Urothelium cell line (cell line): ENCODE data around the gene OSBPL8.
"Not testable (repeated sequence)": the region's sequence is repeated elsewhere in the genome, so short reads cannot be mapped to it uniquely, and the experiment has no call there.

Experiments used
- DNase-seq: peaks from one replicate; pipeline ENCODE4 v3.0.0; 2011; ENCODE audit warnings: low spot score, mixed read lengths
- FAIRE-seq: peaks from 2 replicates; lab custom pipeline; 2011; peaks lifted over from hg19 to GRCh38; lab: Jason Lieb, UNC

The OSBPL8 gene

DNA sequence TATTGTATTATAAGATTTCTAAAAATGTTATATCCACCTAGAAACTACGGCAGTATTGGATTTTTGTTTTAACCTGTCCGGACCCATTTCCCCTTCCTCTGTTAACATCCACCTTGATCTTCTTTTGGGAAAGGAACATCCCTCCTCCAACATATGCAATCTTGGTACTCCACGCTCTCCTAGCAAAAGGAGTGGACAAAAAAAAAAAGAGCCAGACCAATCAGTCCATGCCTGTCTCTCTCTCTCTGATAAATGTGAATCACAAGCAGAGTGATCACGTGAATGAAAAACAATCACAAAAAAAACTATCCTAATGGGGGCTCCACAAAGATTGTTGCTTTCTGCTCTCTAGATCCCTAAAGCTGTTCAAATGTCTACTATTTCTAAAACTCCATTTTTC is 27.1 kb downstream of the OSBPL8 start:
- FAIRE-seq (no peak), DNase-seq (no peak)

DNA sequence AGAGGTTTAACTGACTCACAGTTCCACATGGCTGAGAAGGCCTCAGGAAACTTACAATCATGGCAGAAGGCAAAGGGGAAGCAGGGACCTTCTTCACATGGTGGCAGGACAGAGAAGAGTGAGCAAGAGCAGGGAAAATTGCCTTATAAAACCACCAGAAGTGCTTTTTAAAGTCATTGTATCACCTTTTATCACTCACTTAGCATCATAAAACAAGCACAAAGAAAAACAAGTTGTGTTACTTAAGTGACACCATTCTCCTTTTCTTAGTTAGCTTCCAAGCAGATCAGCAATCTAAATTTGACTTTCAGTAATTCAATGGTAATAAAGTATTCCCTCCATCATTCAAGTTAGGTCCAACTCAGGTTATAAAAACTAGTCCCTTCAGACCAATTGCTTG is 28.5 kb downstream of the OSBPL8 start:
- FAIRE-seq (no peak), DNase-seq (no peak)

DNA sequence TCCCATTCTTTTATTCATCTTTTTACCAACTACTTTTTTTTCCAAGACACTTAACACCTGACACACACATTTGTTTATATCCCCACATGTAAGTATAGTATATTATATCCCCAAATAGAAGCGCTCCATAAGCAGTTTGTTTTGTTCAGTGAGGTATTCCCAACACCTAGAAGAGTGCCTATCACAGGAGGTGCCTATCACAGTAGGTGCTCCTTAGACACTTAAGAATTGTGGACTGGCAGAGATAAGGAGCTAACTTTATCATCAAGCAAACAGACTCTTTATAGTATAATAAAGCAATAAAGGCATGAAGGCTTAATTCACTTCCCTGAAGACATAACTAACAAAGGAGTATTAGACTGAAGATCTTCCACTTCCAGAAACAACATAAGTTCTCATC is 29.1 kb downstream of the OSBPL8 start:
- no peak for FAIRE-seq
- no peak for DNase-seq

GRCh38 chr12:76529226-76529918 is 30.2 kb downstream of the OSBPL8 start:
- no peak for FAIRE-seq
- DNase-seq = no peak

DNA sequence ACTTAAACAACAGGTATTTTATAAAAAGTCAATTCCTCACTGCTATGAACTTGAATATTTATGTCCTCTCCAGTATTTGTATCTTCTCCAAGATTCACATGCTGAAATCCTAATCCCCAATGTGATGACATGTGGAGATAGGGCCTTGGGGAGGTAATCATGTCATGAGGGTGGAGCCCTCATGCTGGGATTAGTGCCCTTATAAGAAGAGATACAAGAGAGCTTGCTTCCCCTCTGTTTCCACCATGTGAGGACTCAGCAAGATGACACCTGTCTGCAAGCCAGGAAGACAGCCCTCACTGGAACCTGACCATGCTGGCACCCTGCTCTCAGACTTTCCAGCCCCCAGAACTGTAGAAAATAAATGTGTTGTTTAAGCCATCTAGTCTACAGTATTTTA is 36.2 kb downstream of the OSBPL8 start:
- FAIRE-seq (no peak), DNase-seq (no peak)

DNA sequence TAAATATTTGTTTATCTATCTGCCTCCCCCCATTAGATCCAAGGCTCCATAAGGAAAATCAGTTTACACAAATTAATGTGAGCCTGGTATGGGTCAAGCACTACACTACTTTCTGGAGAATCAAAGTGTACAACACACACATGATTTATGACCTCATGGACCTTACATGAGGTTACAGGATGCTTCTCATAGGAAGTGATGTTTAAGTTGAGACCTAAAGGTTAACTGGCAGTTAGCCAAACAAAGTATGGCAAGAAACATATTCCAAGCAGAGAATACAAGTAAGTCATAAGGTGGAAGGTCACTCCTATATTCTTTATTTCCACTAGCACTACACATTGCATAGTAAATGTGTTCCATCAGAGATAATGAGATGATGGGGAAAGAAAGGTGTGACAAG is 39.2 kb downstream of the OSBPL8 start:
- FAIRE-seq (no peak), DNase-seq (no peak)

- DNase-seq = peak; percentile 5
- FAIRE-seq = no peak
Observed at GRCh38 chr12:76519538-76519937, 40.0 kb downstream of the OSBPL8 start.

- DNase-seq (no peak), FAIRE-seq (no peak)
Observed at GRCh38 chr12:76518699-76519098, 40.9 kb downstream of the OSBPL8 start.

DNA sequence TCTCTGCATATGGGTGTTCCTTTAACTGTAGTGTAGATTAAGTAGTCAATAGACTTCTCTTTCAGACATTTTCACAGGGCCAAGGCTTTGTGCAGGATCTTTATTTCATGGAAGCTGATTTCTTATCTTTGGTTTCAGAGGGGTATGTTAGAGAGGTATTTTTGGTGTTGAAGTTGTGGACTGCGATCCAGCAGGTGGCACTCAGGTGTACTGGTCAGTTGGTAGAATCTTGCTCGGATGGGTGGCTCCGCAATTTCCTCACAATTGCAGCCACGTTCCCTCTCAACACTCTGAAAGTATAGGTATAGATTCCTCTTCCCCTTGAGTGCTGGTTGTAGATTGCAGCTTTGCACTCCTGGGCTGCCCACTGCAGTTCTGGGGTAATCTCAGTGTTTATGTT is 44.3 kb downstream of the OSBPL8 start:
- FAIRE-seq (no peak), DNase-seq (no peak)

DNA sequence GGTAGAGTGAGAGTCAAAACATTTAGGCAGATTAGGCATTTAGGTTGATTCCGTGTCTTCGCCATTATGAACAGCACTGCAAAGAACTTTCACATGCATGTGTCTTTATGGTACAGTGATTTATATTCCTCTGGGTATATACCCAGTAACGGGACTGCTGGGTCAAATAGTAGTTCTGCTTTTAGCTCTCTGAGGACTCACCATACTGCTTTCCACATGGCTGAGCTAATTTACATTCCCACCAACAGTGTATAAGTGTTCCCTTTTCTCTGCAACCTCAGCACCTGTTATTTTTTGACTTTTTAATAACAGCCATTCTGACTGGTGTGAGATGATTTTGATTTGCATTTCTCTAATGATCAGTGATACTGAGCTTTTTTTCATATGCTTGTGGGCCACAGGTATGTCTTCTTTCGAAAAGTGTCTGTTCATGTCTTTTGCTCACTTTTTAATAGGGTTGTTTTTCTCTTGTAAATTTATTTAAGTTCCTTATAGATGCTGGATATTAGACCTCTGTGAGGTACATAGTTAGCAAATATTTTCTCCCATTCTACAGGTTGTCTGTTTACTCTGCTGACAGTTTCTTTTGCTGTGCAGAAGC is 48.4 kb downstream of the OSBPL8 start:
- DNase-seq, FAIRE-seq: not testable (repeated sequence)

DNA sequence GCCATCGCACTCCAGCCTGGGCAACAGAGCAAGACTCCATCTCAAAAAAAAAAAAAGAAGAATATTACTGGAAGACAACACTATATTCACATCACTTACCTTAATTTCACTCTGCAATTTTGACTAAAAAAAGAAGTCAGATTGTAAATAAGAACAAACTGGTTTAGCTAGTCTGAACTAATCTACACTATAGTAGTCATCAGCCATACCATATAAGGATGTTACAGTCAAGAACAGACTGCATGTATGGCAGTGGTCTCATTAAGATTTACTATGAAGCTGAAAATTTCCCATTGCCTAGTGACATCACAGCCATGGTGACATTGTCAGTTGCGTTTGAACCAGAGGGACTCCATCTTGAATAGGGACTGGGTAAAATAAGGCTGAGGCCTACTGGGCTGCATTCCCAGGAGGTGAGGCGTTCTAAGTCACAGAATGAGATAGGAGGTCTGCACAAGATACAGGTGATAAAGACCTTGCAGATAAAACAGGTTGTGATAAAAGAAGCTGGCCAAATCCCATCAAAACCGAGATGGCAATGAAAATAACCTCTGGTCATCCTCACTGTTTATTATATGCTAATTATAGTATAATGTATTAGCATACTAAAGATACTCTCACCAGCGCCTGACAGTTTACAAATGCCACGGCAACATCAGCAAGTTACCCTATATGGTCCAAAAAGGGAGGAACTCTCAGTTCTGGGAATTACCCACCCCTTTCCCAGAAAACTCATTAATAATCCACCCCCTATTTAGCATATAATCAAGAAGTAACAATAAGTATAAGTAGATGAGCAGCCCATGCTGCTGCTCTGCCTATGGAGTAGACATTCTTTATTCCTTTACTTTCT is 51.2 kb downstream of the OSBPL8 start:
- DNase-seq (no peak), FAIRE-seq (no peak)

DNA sequence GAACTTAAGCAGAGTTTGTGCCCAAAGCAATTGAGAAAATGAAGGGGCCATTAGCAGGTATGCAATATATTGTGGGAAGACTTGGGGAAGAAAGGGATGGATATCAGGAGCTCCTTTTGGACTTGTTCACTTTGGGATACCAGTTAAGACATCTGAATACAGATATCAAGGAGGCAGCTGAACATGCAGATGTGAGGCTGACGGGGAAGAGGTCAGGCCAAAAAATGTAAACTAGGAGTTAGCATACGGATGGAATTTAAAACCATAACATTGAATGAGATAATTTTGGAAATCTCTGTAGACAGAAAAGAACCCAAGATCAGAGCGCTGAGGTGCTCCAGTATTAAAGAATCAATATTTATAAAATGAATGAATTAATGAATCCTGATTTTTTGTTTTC is 53.4 kb downstream of the OSBPL8 start:
- DNase-seq (no peak), FAIRE-seq (no peak)

DNA sequence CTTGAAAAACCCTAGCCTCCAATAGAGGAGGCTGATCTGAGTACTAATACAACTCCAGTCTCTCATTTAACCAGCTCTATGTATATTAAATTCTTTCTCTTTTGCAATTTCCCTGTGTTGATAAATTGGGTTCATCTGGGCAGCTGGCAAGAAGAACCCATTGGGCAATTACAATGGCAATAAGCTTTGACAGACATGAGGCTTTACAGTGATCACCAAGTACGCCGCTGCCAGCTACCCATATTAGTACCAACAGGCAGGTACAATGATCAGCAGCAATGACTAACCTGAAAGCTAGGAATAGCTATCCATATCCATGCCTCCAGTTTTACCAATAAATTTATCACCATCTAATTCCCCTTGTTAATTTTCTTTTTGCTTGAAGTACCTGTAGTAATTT is 54.5 kb downstream of the OSBPL8 start:
- FAIRE-seq (no peak), DNase-seq (no peak)

DNA sequence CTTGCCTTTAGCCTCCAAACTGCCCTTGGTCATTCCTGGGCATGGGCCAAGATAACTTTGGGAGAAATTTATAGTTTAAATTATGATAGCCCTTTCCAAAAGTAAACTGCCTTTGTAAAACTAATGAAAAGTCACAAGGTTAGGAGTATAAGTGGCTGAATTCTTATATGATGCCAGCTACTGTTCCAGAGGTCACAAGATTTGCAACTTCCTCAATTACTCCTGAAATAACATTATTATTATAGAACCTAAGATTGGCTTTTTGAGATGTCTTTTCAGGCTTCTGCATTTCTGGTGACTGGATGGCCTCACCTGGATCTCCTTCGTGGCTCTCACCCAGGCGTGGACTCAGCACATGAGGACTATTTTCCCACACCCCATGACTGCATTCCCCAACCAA is 55.0 kb downstream of the OSBPL8 start:
- DNase-seq (no peak), FAIRE-seq (no peak)

DNA sequence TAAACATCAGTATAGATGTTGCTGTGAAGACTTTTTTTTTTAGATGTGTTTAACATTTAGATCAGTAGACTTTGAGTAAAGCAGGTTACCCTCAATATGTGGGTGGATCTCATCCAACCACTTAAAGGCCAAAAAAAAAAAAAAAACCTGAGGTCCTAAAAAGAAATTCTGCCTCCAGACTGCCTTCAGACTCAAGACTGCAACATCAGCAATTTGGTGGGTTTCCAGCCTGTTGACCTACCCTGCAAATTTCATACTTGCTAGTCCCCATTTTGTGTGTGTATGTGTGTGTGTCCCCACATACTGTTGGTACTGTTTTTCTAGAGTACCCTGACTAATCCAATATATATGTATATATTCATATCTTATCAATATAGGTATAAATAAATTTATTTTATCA is 55.6 kb downstream of the OSBPL8 start:
- DNase-seq (no peak), FAIRE-seq (no peak)

DNA sequence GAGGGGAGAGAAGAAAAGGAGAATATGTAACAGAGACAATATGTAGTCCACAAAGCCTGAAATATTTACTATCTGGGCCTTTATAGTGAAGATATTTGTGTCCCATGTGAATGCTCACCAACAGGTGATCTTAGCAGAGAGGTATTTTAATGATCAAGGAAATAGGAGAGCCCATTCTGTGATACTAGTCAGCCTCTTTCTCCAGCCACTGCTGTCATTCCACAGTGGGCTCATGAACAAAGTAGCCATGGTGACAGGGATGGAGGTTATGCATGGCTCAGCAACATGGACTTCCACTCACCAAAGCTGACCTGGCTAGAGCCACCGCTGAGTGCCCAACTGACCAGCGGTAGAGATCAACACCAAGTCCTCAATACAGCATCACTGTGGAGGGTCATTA is 58.2 kb downstream of the OSBPL8 start:
- no peak for FAIRE-seq

DNA sequence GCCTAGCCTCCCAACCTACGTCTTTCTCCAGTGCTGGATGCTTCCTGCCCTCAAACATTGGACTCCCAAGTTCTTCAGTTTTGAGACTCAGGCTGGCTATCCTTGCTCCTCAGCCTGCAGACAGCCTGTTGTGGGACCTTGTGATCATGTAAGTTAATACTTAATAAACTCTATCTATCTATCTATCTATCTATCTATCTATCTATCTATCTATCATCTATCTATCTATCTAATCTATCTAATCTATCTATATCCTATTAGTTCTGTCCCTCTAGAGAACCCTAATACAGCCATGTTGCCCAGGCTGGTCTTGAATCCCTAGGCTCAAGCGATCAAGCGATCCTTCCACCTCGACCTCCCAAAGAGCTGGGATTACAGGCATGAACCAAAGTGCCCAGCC is 60.4 kb downstream of the OSBPL8 start:
- DNase-seq, FAIRE-seq: not testable (repeated sequence)

More for the DNA sequence above, 58.2 kb downstream of the OSBPL8 start:
- no peak for DNase-seq

- no peak for DNase-seq
- no peak for FAIRE-seq
Observed at GRCh38 chr12:76495556-76495955, 64.0 kb downstream of the OSBPL8 start.

- DNase-seq (no peak), FAIRE-seq (no peak)
Observed at GRCh38 chr12:76491292-76491691, 68.3 kb downstream of the OSBPL8 start.

GRCh38 chr12:76490763-76491162 is 68.8 kb downstream of the OSBPL8 start:
- DNase-seq = no peak
- no peak for FAIRE-seq

- FAIRE-seq = no peak
- DNase-seq = no peak
Observed at GRCh38 chr12:76489737-76490136, 69.8 kb downstream of the OSBPL8 start.

DNA sequence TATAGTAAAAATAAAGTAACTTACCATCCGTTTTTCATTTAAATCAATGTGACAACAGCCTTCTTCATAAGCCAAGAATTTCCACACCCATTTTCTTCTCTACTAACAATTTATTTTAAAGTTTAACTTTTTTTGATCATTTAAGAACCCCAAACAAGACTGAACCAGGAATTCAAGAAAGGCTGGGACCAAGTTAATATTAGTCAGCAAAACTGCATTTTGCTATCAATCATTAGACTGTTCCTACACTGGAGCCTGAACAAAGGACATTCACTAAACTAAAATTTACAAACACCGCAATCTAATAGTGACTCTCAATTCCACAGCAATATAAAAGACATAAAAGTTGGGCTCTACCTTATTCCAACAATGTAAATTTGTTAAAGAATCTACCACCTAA is 73.6 kb downstream of the OSBPL8 start:
- DNase-seq (no peak), FAIRE-seq (no peak)
